Neutrophil (primary cell): ENCODE measurements around the gene IQSEC1.

Experiments used
- H3K27ac ChIP-seq: fragments of 200-600 bp; sonication (generic); 2 replicates; pipeline ENCODE4 v1.5.1; 2016; ENCODE audit warnings: mild to moderate bottlenecking, moderate library complexity
- H3K27me3 ChIP-seq: fragments of 200-600 bp; sonication (generic); 2 replicates; pipeline ENCODE4 v1.6.0; 2016; ENCODE audit warnings: mild to moderate bottlenecking
- H3K36me3 ChIP-seq: fragments of 200-600 bp; sonication (generic); 2 replicates; pipeline ENCODE4 v1.5.1; 2017
- H3K4me1 ChIP-seq, 2 experiments: fragments of 200-600 bp in 1 of 2; sonication (generic) in 1 of 2; 1 replicate in 1 of 2; 2 replicates in 1 of 2; pipeline versions ENCODE4 v1.5.1 to v1.6.1; 2013 to 2016; ENCODE audit warnings: low read depth in 1 of 2, low read length in 1 of 2, mild to moderate bottlenecking in 1 of 2, moderate library complexity in 1 of 2; ENCODE audit not compliant: control insufficient read depth in 1 of 2, insufficient read depth in 1 of 2
- H3K4me3 ChIP-seq, 2 experiments: fragments of 200-600 bp in 1 of 2; sonication (generic) in 1 of 2; 1 replicate in 1 of 2; 2 replicates in 1 of 2; pipeline ENCODE4 v1.5.1; 2013 to 2016; ENCODE audit warnings: low read depth in 1 of 2, low read length in 1 of 2, mild to moderate bottlenecking in 1 of 2, moderate library complexity in 1 of 2
- H3K9me3 ChIP-seq: fragments of 200-600 bp; sonication (generic); 2 replicates; pipeline ENCODE4 v1.5.1; 2016
- TF ChIP-seq, protein P1 (sequence below): fragments of 200-600 bp; sonication (generic); IDR thresholded peaks from 2 replicates; pipeline ENCODE4 v1.5.1; 2016; ENCODE audit warnings: antibody characterized with exemption

Gene IQSEC1

DNA sequence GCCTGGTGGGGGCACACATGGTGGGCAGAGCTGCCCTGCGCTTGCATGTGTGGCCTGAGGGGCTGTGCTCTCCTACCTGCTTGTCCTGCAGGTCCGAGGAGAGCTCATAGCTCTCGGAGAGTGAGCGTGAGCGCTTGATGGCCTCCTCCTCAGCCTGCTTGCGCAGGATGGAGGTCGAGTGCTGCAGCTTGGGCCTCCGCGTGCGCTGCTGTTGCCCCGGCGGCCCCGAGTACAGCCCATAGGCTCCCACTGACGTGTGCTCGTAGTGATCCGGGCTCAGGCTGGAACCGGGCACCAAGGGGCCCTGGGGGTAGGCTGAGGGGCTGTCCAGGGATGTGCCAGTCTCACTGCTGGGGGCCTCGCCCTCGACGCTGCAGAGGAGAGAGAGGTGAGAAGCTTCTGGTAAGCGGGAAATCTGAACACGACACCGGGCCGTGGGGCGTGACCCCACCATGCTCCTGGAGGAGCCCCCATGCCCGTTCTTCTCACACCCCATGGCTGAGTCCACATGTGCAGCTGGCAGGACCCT, 131.7 kb downstream of the IQSEC1 start:
- Histone ChIP-seq H3K36me3 (peaks cover 88% of the 10 kb centered on the region), H3K4me1 (no peaks in the 10 kb centered on the region), H3K9me3 (no peaks in the 10 kb centered on the region), H3K27ac (no peak overlapping the region), H3K4me3 (no peak overlapping the region), H3K27me3 (no peaks in the 10 kb centered on the region)
- TF ChIP-seq, protein P1, sequence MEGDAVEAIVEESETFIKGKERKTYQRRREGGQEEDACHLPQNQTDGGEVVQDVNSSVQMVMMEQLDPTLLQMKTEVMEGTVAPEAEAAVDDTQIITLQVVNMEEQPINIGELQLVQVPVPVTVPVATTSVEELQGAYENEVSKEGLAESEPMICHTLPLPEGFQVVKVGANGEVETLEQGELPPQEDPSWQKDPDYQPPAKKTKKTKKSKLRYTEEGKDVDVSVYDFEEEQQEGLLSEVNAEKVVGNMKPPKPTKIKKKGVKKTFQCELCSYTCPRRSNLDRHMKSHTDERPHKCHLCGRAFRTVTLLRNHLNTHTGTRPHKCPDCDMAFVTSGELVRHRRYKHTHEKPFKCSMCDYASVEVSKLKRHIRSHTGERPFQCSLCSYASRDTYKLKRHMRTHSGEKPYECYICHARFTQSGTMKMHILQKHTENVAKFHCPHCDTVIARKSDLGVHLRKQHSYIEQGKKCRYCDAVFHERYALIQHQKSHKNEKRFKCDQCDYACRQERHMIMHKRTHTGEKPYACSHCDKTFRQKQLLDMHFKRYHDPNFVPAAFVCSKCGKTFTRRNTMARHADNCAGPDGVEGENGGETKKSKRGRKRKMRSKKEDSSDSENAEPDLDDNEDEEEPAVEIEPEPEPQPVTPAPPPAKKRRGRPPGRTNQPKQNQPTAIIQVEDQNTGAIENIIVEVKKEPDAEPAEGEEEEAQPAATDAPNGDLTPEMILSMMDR: no peak

GRCh38 chr3:12940854-12941253, 132.4 kb downstream of the IQSEC1 start:
- no peak overlapping the region for H3K4me3 ChIP-seq
- H3K9me3 ChIP-seq: no peaks in the 10 kb centered on the region
- TF ChIP-seq, protein P1: no peak
- H3K4me1 ChIP-seq: no peaks in the 10 kb centered on the region
- no peaks in the 10 kb centered on the region for H3K27me3 ChIP-seq
- peaks cover 92% of the 10 kb centered on the region for H3K36me3 ChIP-seq
- no peak overlapping the region for H3K27ac ChIP-seq

GRCh38 chr3:12939137-12939536, 134.1 kb downstream of the IQSEC1 start:
- Histone ChIP-seq H3K4me3 (no peak overlapping the region), H3K27ac (no peak overlapping the region), H3K36me3 (peaks cover 100% of the 10 kb centered on the region), H3K27me3 (no peaks in the 10 kb centered on the region), H3K9me3 (no peaks in the 10 kb centered on the region), H3K4me1 (no peaks in the 10 kb centered on the region)
- TF ChIP-seq, protein P1: no peak

DNA sequence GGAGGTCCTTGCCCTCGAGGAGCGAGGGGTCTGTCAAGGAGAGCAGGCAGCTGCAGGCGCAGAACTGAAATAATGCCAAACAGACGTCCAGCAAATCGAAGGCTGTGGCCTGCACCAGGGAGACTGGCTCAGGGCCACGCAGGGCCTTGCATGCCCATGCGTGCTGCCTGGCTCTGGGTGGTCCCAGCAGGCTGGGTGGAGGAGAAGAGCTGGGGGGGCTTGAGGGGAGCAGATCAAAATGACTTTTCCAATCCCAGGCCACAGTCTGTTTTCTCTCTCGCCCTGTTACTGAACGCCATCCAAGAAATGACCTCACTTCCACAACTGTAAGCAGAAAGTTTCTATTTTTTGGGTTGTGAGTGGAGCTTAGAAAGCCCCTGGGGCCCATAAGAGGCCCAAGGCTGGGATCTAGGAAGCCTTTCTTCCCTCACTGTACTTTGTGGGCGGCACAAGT, 134.9 kb downstream of the IQSEC1 start:
- Histone ChIP-seq H3K4me3 (no peak overlapping the region), H3K27ac (no peak overlapping the region), H3K36me3 (peaks cover 100% of the 10 kb centered on the region), H3K4me1 (no peaks in the 10 kb centered on the region), H3K9me3 (no peaks in the 10 kb centered on the region), H3K27me3 (no peaks in the 10 kb centered on the region)
- TF ChIP-seq, protein P1: no peak

DNA sequence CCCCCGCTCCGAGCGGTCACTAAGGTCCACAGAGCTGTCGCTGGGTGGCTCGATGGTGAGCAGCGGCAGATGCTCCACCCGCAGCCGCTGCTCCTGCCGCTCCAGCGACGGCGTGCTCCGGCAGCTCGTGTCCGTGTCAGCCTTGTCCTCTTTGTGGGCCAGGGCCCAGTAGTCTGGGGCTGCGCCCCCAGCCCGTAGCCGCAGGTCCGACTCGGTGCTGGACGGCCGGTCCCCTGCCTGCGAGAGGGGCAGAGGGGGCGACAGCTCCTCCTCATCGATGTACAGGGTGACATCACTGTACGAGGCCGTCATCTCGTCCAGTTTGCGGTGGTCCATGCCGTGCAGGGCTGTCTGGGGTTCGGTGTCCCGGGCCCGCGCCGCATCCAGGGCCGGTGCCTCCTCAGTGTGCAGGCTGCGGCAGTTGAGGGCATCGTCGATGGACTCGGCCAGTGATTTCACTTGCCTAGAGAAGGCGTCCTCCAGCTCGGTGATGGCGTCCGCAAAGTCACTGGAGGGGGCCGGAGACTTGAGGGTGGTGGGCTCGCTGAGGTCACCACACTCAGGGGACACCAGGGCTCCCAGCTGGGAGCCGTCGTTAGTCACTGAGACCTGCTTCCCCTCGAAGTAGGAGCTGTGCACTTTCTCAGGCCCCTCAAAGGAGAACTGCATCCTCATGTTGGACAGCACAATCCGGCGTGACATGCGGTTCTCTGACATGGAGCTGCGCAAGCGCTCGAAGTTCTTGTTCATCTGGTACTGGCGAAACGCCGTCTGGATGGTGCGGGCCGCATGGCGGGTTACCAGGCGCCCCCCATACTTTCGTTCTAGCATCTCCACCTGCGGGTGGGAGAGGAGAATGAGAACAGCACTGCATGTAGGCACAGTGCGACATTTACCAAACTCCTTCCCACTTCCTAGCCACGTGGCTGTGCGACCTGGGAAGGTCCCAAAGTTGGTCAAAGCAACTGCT, 137.1 kb downstream of the IQSEC1 start:
- Histone ChIP-seq H3K27ac (no peak overlapping the region), H3K36me3 (peaks cover 100% of the 10 kb centered on the region), H3K27me3 (no peaks in the 10 kb centered on the region), H3K4me1 (no peaks in the 10 kb centered on the region), H3K4me3 (no peak overlapping the region), H3K9me3 (no peaks in the 10 kb centered on the region)
- TF ChIP-seq, protein P1: no peak
